ENCODE data around the gene SGTA.

Gene SGTA

DNA sequence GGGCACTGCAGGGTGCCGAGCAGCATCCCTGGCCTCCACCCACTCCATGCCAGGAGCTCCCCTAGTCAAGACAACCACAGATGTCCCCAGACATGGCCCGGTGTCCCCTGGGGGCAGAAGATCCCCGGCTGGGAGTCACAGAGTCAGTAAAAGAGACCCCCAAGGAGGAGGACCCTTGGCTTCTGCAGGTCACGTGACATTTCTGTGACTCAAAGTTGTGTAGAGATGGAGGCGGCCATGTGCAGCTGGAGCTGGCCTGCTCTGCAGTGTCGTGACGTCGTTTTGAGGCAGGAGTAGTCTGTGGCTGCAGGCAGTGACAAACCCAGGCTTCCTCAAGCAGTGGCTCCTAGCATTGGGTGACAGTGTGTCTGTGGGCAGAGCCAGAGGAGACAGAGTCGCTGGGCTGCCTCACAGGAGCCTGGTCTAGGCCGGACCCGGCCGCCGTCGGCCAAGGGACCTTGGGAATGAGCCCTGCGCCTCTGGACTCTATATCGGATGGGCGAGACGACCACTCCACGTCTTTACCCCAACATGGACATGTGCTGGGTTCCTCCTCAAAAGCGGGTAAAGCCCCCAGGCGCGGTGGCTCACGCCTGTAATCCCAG is 54.2 kb downstream of the SGTA start:
- no peak for DNase-seq (ENCODE audit: low read depth in 1 of 2, low spot score in 1 of 2)

- no peak for DNase-seq (ENCODE audit: low read depth in 1 of 2, low spot score in 1 of 2)
These were observed 55.5 kb downstream of the SGTA start for GRCh38 chr19:2727640-2727944.

GRCh38 chr19:2726904-2727639 is 56.0 kb downstream of the SGTA start:
- DNase-seq (ENCODE audit: low read depth in 1 of 2, low spot score in 1 of 2): no peak

- DNase-seq (ENCODE audit: low read depth in 1 of 2, low spot score in 1 of 2): no peak
These were observed 56.8 kb downstream of the SGTA start for GRCh38 chr19:2726160-2726855.

GRCh38 chr19:2724148-2724557 is 58.9 kb downstream of the SGTA start:
- no peak for DNase-seq (ENCODE audit: low read depth in 1 of 2, low spot score in 1 of 2)

GRCh38 chr19:2723747-2724146 is 59.3 kb downstream of the SGTA start:
- DNase-seq (ENCODE audit: low read depth in 1 of 2, low spot score in 1 of 2): no peak

- DNase-seq (ENCODE audit: low read depth in 1 of 2, low spot score in 1 of 2): no peak
These were observed 59.7 kb downstream of the SGTA start for GRCh38 chr19:2723345-2723715.

DNA sequence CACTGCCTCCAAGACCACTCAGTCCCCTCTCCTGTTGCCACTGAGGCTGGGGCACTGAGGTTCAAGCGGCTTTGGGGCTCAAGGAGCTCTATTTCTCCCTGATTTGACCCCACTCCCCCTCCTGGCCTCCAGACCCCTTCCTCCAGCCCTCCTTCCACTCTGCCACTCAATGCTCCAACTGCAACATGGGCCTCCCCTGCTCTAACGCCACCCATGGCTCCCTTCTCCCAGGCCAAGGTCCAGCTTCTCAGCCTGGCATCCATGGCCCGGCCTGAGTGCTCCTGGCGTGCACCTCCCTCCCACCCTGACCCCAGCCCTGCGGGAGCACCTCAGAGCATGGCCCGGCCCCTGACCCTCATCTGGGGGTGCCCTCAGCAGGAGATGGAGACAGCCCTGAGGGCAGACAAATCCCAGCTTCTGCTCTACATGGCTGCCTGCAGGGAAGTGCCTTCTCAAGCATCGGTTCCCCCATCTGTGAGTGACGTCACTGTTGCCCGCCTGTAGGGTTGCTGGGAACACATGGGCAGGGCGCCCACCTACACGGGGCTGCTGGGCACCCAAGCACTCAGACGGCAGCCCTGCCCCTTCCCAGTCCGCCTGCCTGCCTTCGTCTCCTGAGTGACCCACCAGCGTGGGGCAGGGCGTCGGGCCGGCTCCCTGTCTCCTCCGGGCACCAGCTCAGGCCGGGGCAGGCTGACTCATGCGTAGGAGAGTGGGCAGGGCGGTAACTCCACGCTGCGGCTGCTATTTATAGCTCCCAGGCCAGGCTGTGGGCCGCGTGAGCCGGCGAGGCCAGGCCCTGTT is 60.3 kb downstream of the SGTA start:
- DNase-seq (ENCODE audit: low read depth in 1 of 2, low spot score in 1 of 2): no peak

DNA sequence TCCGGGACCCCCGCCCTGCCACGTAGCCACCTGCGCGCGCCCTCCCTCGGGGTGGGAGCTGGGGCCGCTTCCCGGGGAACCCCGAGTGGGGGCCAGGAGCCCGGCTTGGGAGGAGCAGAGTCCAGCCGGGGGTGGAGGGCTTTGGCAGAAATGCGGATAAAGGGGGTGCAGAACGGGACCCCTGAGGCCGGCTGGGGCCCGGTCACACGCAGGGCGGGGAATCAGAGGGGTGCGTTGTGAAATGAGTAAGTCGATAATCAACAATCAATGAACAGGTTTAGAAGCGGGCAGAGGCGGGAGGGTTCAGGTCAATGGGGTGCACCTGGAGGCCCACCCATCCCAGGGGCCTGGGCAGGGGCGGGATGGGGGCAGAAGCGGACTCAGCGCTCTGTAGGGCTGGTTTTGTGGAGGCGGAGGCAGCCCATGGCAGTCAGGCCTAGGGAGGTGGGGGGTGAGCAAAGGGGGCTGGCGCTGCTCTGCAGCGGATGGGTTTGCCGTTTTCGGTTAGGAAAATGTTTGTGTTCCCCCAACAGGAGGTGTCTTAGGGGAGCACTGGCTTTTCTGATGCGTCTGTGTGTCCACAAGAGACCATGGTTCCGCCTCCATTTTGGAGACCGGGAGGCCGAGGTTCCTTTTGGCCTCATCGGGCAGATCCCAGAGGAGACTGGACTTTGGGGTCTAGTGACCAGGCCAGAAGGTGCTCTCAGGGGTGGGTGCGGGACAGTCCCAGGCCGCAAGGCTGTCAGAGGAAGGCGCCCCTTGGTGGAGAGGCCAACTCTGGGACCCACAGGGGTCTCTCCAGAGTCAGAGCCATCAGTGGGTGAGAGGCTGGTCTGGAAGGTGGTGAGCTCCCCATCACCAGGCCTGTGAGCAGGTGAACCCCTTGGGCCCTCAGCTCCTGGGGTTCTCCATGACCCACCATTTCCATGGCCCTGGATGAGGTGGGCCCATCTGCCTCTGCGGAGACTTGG is 61.2 kb downstream of the SGTA start:
- DNase-seq (ENCODE audit: low read depth in 1 of 2, low spot score in 1 of 2): no peak

DNA sequence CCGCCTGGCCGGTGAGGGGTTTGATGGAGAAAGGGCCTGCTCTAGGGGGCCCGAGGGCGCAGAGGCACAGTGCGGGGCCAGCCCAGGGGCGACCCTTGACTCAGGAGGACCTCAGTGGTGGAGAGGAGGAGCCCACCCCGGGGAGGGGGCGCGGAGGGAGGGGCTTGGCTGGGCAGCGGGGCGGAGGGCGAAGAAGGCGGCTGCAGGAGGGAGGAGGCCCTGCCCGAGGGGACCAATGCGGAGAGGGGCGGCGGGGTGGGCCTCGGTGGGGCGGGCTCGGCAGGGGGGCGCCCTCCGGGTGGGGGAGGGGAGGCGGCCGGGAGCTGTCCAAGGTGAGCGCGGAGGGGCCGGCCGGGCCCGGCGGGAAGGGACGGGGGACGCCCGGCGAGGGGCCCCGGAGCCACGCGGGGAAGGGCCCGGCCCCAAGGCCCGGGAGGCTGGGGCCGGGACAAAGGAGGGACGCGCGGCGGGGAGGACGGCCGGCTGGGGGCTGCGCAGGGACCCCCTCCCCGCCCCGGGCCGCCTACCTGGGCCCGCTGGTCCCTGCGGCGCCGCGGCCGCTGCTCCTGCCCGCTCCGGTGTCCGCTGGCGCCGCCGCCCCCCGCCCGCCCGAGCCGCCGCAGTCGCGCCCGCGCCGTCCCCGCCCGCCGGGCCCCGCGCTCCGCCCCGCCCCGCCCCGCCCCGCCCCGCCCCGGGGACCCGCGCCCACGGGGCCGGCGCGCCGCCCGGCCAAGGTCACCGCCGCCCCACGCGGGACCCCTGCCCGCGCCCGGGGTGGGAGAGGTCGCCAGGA is 62.1 kb downstream of the SGTA start, which contains the start of gene DIRAS1:
TSS of gene DIRAS1 (minus strand) at position 596 of the 793 bp plus-strand sequence. CDS start 3,566 bp downstream, outside the sequence.
- no peak for DNase-seq (ENCODE audit: low read depth in 1 of 2, low spot score in 1 of 2)

GRCh38 chr19:2719920-2720776 is 62.9 kb downstream of the SGTA start:
- no peak for DNase-seq (ENCODE audit: low read depth in 1 of 2, low spot score in 1 of 2)

DNA sequence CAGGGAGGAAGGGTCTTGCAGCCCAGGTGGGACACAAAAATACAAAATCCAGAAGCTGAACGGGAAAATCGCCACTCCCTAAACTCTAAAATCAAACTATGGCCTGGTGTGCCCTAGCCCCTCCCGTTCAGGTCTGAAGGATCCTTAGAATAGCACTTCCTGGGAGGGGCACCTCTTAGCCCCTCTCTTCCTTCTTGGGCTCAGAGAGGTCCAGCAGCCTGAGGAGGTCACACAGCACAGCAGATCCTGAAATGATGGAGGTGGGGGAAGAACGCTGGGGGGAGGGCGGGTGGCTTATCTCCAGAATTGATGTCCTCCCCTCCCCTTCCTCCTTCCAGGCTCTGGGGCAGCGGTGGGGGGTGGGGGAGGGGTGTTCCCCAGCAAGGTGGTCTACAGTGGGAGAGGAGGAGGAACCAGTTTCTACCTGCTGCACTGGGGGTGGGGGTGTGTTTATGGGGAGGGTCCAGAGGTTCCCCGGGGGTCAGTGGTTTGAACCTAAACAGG is 63.8 kb downstream of the SGTA start:
- DNase-seq (ENCODE audit: low read depth in 1 of 2, low spot score in 1 of 2): no peak

DNA sequence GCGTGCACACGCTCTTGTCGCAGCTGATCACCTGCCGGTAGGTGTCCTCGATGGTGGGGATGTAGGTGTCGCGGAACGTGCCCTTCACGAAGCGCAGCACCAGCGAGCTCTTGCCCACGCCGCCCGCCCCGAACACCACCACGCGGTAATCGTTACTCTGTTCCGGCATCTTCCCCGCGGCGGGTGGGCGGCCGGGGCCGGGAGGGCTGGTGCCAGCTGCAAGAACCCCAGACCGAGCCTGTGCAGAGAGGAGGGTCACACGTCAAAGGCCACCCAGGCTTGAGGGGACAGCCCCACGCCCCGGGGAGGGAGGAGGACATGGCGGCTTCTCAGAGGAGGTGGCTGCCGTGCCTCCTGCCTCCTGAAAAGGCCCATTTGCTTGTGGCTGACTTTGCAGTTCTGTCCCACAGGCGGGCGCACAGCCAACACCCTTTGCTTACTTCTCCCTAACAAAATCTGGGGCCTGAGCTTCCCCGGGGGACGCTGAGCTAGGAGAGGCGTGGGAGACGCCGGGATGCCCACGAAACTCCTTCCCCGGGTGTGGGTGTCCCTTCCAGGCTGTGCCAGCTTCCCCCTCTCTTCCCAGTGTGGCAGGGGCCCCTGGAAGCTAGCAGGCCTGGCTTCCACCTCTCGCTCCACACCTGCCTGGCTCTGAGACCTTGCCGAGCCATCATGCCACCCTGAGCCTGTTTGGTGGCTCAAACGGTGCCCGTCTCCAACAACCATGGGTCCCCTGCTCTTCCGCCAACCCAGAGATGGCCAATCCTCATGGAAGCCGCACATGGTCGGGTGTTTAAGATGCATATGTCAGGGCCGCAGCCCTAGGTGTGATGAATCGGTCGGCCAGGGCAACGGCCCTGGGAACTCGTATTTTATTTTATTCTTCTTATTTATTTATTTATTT is 65.2 kb downstream of the SGTA start:
- DNase-seq (ENCODE audit: low read depth in 1 of 2, low spot score in 1 of 2): no peak

DNA sequence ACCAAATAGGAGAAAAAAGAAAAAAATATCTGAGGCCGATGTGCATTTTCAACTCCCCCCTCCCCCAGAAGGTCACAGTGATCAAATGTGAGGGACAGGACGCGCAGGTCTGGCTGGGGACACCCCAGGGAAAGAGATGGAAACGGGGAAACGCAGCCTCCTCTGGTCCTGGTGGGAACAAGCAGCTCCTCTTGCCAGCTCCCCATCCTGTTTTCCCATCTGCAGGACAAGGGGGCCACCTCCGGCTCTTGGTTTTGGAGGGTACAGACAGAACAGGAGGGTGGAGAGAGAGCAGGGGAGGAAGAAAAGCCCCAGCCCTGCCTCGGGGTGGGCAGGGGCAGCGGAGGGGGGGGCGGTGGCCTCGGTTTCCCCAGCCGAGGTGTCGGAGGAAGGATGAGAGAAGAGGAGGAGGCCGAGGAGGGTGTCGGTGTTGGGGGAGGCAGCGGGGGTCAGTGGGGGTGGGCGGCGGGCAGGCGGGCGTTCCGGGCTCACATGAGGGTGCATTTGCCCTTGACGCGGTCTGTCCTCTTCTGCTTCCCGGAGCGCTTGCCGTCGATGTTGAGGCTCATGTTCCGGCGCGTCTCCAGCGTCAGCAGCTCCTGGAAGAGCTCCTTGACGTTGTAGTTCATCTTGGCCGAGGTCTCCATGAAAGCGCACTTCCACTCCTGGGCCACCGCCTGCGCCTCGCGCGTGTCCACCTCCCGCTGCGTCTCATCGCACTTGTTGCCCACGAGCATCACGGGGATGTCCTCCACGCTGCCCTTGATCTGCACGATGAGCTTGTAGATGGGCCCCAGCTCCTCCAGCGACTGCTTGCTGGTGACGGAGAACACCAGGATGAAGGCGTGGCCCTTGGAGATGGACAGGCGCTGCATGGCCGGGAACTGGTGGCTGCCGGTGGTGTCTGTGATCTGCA is 66.1 kb downstream of the SGTA start:
- no peak for DNase-seq (ENCODE audit: low read depth in 1 of 2, low spot score in 1 of 2)

DNA sequence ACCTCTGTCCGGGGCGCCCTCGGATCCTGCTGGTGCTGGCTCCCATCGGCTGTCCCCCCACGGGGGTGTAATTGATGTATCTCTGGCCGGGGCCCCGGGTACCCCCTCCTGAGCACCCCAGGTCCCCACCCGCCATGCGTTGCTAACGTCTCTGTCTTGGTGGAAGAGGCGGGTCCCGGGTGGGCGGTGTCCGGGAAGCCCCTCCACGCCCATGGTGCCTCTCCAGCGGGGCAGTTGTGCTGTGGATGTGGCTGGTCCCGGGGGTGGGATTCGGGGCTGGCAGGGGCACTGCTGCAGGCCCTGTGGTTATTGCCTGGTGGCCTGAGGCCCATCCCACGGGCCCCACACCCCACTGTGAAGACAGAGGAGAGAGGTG is 66.8 kb downstream of the SGTA start:
- DNase-seq (ENCODE audit: low read depth in 1 of 2, low spot score in 1 of 2): no peak

DNA sequence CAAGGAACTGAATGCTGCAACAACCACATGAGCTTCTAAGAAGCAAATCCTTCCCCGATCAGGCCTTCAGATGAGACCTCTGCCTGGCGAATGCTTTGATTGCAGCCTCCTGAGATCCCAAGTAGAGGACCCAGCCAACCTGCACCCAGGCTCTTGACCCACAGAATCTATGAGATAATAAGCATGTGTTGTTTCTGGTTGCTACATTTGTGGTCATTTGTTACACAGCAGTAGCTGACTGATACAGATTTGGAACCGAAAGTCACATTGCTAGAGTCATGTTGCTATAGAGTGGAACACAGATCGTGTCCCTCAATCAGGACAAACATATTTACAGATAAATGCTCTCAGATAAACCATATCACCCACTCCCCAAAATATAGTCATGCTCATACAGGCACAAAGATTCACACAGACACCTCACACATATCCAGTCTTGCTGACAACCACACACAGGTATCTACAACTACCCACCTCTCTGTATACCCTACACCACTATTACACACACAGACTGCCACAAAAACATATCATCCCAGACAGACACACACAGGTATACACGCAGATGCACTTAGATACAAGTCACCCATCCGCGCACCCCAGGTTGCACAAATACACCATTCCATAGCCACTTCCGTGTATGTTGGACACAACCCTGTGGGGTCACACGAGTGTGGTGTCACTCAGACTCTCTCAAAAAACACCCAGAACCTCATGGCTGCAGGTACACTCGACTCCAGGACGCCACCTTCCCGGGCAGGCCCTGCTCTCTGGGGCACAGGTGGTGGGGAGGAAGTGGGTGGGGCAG is 67.4 kb downstream of the SGTA start:
- DNase-seq (ENCODE audit: low read depth in 1 of 2, low spot score in 1 of 2): no peak
